ENCODE results near the gene CBARP. TPM values are rescaled to one million over a fixed set of nuclear protein-coding genes. Genes with fewer than 3 reads are reported as not detected.
A peak's percentile ranks its signal among the peaks of the same experiment; 100 is the strongest.
"Not testable (repeated sequence)": the region's sequence is repeated elsewhere in the genome, so short reads cannot be mapped to it uniquely, and the experiment has no call there.

The CBARP gene
- total RNA-seq, 1 experiment from 2014 or later = 1.8 TPM

DNA sequence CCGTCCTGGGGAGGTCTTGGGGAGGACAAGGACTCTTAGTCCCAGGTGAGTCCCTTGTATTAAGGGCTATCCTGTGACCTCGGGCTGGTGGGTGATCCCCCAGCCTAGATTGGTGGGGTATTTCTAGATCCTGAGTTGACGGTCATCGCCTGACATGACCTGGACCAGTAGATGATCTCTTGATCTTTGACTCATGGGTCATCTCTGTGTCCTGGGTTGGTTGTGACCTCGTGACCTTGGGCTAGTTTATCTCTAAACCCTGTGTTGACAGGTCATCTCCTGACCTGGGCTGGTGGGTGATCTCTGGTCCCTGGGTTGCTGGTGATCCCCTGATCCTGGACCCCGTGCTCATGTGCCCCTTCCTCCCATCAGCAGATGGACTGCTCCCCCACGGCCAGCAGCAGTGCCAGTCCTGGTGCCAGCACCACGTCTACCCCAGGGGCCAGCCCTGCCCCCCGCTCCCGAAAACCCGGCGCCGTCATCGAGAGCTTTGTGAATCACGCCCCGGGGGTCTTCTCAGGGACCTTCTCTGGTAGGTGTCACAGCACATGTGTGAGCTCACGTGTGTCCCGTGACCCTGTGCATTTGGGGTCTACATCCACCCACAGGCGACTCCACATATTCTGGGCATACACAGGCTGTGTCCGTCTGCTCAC lies 16.9 kb upstream of the CBARP start:
- no peak for DNase-seq (ENCODE audit: extremely low read depth, low read depth)

DNA sequence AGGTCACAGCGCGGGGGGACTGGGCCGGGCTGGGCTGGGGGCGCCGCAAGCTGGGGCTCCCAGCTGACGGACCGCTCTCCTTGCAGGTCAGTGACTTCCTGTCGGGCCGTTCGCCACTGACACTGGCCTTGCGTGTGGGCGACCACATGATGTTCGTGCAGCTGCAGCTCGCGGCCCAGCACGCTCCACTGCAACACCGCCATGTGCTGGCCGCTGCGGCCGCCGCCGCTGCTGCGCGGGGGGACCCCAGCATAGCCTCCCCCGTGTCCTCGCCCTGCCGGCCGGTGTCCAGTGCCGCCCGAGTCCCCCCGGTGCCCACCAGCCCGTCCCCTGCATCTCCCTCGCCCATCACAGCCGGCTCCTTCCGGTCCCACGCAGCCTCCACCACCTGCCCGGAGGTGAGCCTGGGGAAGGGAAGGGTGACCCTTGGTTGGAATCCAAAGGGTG lies 16.3 kb upstream of the CBARP start:
- no peak for DNase-seq (ENCODE audit: extremely low read depth, low read depth)

DNA sequence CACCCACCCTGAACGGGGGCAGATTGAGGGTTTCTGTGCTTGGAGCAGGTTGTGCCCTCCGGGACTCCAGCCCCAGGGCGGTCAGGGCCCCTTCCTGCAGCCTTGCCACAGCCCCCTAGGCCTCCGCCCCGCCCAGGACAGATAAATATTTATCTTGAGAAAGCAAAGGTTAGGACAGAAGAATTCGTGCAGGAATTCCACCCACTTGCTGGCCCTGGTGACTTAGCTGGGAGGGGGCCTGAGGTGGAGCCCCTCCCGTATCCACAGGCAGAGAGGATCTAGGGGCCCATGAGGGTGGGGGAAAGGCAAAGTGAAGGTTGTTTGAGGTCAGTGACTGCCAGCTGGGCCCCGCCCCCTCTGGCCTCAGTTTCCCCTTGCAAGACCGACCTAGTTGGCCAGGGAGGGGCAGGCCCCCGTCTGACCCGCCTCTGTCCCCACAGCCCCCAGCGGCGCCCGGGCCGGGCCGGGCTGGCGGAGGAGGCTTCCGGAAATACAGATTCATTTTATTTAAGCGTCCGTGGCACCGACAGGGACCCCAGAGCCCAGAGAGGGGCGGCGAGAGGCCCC lies 15.8 kb upstream of the CBARP start:
- DNase-seq (ENCODE audit: extremely low read depth, low read depth) = no peak

DNA sequence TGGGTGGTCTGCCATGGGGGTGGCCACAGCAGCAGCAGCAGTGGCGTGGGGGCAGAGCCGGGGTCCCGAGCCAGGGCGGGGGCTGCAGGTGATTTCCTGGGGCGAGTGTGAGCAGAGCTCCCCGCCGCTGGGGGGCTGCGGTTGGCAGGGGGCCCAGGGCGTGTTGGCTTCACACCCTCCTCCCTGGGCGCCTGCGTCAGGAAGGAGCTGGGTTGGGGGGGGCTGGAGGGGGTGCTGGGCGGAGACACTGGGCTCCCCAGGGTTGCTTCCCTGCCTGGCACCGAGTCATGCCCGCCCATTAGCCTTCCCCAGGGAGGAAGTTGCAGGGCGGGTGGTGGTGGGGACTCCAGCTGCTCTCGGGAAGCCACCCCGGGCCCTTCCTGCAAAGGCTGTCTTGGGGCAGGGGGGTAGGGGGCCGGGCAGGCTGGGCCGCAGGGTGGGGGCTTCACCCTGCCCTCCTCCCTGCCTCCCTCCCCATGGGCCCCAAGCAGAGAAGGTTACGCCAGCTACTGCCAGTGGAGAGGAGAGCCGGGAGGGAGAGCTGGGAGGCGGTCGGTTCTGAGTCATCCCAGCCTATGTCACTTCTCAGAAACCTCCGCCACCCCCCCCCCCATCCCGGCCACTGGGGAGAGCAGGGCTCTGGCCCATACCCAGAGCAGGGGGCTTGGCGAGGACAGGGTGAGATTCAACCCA lies 15.2 kb upstream of the CBARP start:
- DNase-seq (ENCODE audit: extremely low read depth, low read depth) = peak; percentile 93

DNA sequence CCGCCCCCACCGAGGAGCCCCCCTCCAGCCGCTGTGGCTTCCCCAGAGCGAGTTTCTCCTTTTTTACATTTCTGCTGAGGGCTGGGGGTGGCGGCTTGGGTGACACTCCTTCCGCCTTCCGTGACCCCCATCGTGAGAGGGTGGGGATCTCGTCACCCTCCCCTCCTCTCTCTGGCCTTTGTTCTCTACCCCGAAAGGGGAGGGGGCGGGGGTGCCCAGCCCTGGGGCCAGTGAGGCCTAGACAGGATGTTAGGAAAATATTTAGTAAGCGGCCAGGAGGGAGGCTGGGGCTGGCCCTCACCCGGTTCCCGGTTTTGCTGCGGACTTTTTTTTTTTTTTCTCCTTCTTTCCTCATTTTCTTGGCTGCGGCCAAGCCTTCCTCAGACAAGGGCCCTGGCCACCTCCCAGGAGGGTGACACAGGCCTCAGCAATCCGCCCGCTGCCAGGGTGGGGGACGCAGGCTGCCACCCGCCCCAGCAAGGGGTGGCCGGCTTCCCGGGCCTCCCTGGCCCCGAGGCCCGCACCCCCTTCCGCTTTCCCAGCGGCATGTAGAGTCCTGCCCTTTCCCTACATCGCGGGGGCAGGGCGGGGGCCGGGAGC lies 14.5 kb upstream of the CBARP start:
- DNase-seq (ENCODE audit: extremely low read depth, low read depth) = peak; percentile 78

DNA sequence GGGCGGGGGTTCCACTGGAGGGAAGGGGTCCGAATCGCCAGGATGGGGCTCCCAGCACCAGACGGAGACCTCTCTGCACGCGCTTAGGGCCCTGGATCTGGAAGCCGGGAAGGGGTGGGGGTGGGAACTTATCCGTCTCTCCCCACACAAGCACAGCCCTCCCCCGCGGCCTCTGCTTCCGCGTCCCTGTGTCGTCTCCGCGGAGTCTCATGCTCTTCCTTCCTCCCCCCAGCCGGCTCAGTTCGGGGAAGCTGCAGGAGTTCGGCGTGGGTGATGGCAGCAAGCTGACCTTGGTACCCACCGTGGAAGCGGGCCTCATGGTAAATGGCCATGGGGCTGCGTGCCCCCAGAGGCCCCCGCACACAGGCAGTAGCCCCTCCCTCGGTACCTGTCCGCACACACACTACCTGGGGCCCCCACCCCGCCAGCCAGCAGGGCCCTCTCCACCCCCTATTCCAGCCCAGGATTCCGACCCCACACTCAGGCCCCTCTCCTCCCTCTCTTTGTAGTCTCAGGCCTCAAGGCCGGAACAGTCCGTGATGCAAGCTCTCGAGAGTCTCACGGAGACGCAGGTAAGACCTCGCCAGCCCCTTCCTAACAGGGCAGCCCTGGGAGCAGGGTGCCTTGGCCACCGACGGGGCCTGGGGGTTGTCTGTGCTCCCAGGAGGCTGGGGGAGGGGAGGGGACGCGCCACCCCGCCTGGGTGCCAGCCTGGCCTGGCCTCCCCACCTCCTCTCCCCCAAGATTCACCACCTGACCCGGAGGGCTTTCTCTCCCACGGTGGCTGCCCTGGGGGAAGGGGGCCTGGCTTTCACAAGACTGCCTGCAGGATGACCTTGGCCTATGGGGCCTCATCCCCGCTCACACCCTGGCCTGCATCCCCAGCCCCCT lies 13.8 kb upstream of the CBARP start:
- no peak for DNase-seq (ENCODE audit: extremely low read depth, low read depth)

DNA sequence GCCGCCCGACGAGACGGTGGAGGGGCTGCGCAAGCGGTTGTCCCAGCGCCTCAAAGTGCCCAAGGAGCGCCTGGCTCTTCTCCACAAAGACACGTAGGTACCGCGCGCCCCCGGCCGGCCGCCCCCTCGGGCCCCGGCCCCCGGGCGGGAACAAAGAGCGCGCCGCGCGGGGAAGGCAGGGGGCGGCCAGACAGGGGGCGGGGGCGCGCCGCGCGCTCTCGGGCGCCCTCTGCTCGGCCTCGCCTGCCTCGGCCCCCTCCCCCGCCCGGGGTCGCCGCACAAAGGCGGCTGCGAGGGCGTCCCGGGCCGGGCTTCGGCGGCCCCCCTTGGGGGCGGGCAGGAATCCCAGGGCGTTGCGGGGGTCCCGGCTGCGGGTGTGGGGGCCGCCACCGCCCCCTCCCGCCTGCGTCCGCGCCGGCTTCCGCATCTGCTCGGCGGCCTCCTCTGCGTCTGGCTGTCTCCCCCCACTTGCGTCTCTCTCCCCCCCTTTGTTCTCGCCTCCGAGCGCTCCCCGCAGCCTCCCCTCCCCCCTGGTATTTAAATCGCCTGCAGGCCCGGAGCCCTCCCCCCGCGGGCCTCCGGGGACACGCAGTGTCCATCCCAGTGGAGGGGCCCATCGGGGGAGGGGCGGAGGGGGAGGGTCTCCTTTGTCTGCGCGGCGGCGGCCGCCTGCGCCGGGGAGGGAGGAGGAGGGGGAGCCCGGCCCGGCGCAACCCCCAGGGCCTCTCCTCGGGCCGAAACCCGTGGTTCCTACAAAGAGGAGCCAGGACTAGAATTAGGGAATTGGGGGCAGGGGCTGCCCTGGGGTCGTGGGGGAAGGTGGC lies 12.8 kb upstream of the CBARP start:
- no peak for DNase-seq (ENCODE audit: extremely low read depth, low read depth)

DNA sequence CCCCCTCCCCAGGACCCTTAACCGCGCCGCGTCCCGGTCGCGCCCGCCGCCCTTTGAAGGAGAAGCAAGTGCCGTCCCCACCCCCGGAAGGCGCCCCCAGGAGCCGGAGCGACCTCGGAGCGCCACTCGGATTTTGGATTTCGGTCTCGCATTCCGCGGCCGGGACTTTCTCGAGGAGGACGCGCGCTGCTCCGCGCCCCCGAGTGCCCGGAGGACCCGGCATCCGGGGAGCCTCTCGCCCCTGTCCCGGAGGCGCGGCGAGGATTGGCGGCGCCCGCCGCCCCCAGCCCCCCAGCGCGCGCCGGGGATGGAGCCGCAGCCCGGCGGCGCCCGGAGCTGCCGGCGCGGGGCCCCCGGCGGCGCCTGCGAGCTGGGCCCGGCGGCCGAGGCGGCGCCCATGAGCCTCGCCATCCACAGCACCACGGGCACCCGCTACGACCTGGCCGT lies 12.2 kb upstream of the CBARP start:
- no peak for DNase-seq (ENCODE audit: extremely low read depth, low read depth)

DNA sequence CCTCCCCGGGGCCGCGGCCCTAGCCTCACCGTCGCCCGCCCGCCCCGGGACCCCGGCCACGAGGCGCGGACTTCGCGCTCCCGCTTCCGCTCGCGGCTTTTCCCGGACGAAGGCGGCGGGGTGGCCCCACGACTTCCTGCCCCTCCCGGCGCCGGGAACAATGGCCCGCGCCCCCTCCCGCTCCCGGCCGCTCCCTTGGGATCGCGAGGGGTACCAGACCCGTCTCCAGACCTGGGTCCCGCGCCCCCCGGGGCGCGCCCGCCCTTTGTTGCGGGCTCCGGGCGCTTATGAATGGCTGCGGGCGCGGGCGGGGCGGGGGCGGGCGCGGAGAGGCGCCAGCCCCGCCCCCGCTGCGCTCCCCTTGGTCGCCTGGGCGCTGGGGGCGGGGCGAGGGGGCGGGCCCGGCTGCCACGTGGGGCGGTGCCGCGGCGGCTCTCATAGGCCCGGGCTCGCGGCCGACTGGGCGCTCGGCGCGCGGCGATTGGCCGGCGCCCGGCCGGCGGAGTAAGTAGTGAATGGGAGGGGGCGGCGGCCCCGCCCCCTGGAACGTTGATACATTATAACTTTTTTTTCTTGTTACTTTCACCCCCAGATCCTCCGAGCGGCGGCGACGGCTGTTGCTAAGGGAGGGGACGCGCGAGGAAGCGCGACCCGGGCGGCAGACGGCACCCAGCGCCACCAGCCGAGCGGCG lies 11.6 kb upstream of the CBARP start:
- DNase-seq (ENCODE audit: extremely low read depth, low read depth) = peak; percentile 90

DNA sequence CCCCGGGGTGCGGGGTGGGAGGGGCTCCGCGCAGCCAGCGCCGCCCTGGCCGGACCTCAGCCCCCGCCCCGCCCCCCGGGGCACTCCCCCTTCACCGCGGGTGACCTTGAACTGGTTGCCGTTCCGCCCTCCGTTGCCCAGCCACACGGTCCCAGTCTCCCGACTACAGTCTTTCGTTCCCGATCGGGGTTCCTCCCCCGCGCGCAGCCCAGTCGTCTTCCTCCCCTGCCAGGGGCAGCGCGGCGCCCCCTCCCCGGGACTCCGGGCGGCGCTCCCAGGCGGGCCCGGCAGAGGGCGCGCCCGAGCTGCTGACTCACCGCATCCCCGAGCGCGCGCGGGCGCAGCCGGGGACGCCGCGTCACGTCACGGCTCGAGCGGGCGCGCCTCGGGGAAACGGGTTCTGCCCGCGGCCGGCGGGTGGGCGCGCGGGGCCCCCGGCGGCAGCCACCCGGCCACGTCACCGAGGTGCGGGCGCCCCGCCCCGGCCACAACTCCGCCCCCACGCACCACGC lies 11.0 kb upstream of the CBARP start:
- peak; percentile 70 for DNase-seq (ENCODE audit: extremely low read depth, low read depth)

DNA sequence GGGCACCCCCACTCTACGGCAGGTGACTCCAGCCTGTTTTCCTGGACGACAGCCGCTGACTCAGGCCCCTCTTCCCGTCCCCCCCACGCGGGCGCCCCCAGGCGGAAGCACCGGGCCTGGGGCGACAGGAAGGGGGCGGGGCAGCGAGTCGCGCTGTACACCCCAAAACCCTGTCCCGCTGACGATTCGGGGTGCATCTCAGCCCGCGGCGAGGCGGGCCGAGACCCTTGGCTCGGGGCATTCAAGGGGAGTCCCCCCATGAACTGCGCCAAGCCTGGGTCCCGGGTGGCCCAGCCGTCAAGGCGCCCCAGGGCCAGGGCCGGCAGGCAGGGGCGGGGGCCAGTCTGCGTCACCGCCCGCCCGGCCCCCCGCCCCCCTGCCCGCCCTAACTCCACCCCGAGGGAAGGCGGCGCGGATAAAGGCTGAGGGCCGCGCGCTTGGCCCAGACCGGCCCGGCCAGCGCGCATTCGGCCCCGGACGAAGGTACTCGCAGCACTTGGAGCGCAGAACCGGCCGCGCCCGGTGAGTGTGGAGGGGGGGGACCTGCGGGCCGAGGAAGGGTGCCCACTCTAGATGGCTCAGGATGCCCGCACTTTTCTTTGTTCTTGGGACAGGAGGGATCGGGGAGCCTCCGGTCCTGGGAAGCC lies 10.5 kb upstream of the CBARP start, which contains the start of gene MIDN:
Gene MIDN (plus strand): TSS at position 445 of the 647 bp plus-strand sequence. CDS start 1,714 bp downstream, outside the sequence.
- DNase-seq (ENCODE audit: extremely low read depth, low read depth) = peak; percentile 75

DNA sequence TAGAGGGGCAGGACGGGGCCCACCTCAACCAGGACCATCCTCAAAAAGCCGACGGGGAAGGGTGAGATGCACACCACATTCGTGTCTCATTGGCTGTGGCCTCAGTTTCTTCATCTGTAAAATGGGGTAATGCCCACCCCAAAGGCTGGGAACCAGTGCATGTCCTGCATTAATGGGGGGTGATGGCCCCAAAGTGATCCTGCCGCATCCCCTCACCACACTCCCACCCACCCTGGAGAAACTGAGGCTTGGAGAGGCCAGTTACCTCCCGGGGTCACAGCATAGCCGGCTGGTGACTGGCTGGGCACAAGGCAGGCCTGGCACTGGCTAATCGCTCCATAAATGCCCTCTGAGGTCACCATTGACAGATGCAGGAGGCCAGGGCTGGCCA lies 9.9 kb upstream of the CBARP start:
- no peak for DNase-seq (ENCODE audit: extremely low read depth, low read depth)

DNA sequence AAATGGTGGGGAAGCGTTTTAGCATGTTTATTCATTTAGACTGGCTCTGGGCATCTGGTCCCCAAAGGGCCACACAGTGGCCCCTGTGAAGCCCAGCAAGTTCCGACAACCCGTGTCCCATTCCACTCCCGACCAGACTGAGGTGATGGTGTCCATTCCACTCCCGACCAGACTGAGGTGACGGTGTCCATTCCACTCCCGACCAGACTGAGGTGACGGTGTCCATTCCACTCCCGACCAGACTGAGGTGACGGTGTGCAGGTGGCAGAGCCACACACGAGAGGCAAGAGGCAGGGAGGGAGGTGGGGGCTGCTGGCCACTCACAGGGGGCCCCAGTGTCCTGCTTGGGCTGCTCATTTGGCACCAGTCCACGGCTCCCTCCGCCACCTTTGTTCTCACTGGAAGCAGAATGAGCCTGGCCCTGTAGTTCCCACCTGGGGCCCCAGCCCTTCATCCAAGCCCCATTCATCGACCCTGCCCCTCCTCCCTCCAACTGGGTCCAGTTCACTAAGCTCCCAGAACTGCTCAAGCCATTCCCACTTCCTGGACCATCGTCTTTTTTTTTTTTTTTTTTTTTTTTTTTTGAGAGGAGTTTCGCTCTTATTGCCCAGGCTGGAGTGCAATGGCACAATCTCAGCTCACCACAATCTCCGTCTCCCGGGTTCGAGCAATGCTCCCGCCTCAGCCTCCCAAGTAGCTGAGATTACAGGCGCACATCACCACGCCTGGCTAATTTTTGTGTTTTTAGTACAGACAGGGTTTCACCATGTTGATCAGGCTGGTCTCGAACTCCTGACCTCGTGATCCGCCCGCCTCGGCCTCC lies 8.7 kb upstream of the CBARP start:
- not testable (repeated sequence) for DNase-seq (ENCODE audit: extremely low read depth, low read depth)

DNA sequence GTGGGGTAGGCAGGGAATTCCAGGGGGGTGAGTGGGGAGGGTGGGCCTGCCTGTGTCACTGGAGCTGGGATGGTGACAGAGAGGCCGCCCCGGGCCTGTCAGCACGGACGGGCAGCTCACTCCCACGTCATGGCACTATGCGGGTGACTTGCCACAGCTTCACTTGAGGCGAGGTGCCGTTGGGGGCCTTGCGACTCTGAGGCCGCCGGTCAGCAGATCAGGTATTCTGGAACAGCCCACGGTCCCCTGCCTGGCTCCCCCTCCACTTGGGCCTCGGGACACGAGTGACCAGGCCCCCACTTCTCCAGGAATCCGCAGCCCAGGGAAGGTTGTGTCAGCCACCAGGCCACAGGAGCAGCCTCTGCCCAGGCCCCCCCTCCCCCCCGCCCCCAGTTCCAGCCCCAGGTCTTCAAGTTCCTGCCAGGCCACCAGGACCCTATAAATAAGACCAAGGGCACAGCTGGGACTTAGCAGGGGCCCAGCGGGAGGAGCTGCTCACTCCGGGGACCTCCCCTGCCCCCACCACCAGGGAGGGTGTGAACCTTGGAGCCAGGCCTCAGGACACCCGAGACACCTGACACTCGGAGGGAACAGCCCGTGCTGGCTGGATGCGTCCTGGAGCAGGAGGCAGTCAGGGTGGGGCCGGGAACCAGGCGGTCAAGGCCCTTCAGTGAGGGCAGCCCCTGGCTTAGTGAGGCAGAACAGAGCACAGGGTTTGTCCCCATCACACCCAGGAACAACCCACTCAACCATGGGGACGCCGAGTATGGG lies 7.9 kb upstream of the CBARP start:
- DNase-seq (ENCODE audit: extremely low read depth, low read depth) = no peak

DNA sequence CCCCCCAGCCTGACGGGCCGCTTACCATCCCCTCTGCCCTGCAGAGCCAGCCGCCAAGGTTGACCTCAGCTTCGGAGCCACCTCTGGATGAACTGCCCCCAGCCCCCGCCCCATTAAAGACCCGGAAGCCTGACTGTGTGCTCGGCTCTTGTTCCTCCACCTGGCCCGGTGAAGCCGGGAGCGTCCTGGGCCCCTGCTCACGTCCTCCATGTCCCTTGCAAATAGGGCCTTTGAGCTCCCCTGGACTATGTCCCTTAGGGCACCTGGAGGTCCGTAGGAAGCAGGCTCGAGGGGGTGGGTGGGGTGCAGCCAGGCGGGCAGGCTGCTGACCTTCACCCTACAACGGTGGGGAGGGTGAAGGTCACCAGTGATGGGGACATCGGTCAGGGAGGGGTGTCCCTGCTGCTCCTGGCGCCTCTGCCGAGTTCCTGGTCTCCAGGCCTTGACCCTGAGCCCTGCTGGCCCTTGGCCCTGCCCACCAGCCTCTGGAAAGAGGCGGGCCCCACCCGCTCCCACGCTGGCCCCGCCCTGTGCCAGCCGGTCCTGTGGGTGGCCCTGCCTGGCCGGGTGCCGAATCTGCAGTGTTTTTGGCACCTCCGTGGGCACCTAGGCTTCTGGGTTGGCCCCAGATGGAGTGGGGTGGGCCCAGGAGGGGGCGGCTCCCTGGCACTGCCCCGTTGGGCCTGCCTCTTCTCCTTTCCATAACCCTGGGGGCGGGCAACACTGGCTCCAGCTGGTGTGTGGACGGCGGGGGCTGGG lies 7.1 kb upstream of the CBARP start:
- DNase-seq (ENCODE audit: extremely low read depth, low read depth) = no peak
